A549 (cell line): ENCODE results near the gene INPP5A. TPM values are rescaled to one million over a fixed set of nuclear protein-coding genes. Genes with fewer than 3 reads are reported as not detected.

Source experiments
- ATAC-seq, 2 experiments: fragments of 200-7000 bp in 1 of 2; fragments of >200 bp in 1 of 2; cut with Nextera tagmentation in 1 of 2; cut with Tn5 transposase in 1 of 2; 3 replicates each; pipeline versions ENCODE4 v1.8.0 to v1.9.1; 2018 to 2020; ENCODE audit warnings: mild to moderate bottlenecking in 1 of 2, moderate library complexity in 1 of 2
- CTCF ChIA-PET: fragments of 300-600 bp; sonication (Branson Sonifier 250); formaldehyde crosslinking; extraction: SDS; loops from one replicate; lab custom pipeline; 2021; ENCODE audit warnings: antibody characterized with exemption, inconsistent platforms; lab: Yijun Ruan, JAX
- POLR2A ChIA-PET: fragments of 350-600 bp; formaldehyde crosslinking; extraction: SDS; loops from one replicate; lab custom pipeline; 2021; ENCODE audit warnings: antibody characterized with exemption, inconsistent platforms; lab: Yijun Ruan, JAX
- DNase-seq, 2 experiments: peaks; one replicate each; pipeline versions ENCODE4 v3.0.0 to v3.0.0-alpha.2; 2011 to 2016; ENCODE audit warnings: low read depth in 1 of 2, low spot score in 1 of 2
- FAIRE-seq: peaks from 2 replicates; lab custom pipeline; 2011; peaks lifted over from hg19 to GRCh38; lab: Jason Lieb, UNC
- H3K27ac ChIP-seq, 2 experiments: fragments of >200 bp; sonication (Bioruptor Twin); formaldehyde crosslinking; 3 replicates each; pipeline ENCODE4 v1.5.1; 2016 to 2017
- H3K4me1 ChIP-seq: fragments of >200 bp; sonication (Bioruptor Twin); formaldehyde crosslinking; 3 replicates; pipeline ENCODE4 v1.6.1; 2016
- H3K4me2 ChIP-seq: fragments of >200 bp; sonication (Bioruptor Twin); formaldehyde crosslinking; 3 replicates; pipeline ENCODE4 v1.6.1; 2016
- H3K4me3 ChIP-seq: fragments of >200 bp; sonication (Bioruptor Twin); formaldehyde crosslinking; 3 replicates; pipeline ENCODE4 v1.5.1; 2016
- H3K9me3 ChIP-seq: fragments of >200 bp; sonication (Bioruptor Twin); formaldehyde crosslinking; 3 replicates; pipeline ENCODE4 v1.6.1; 2016
- BHLHE40 ChIP-seq: IDR thresholded peaks from 2 replicates; pipeline ENCODE4 v1.6.1; 2012; ENCODE audit warnings: low read depth, low read length, inconsistent platforms
- CBX2 ChIP-seq: fragments of 200-600 bp; sonication (generic); IDR thresholded peaks from 2 replicates; pipeline ENCODE4 v1.6.1; 2016; ENCODE audit warnings: low read depth, mild to moderate bottlenecking, borderline replicate concordance
- CHD4 ChIP-seq: fragments of 200-600 bp; sonication (generic); IDR thresholded peaks from 2 replicates; pipeline ENCODE4 v1.6.1; 2016; ENCODE audit warnings: antibody characterized with exemption, mild to moderate bottlenecking, borderline replicate concordance
- EP300 ChIP-seq, 2 experiments: fragments of >200 bp; sonication (Bioruptor Twin); formaldehyde crosslinking; IDR thresholded peaks; 2 replicates in 1 of 2; 3 replicates in 1 of 2; pipeline ENCODE4 v1.6.1; 2016 to 2017
- FOSB ChIP-seq: fragments of 250-450 bp; sonication (Bioruptor Pico); IDR thresholded peaks from 2 replicates; pipeline ENCODE4 v1.5.0; 2020; ENCODE audit warnings: mild to moderate bottlenecking, moderate library complexity
- FOSL2 ChIP-seq, 2 experiments: fragments of 450-650 bp in 1 of 2; fragments of >200 bp in 1 of 2; sonication (Bioruptor Twin) in 1 of 2; formaldehyde crosslinking; IDR thresholded peaks; 2 replicates each; pipeline versions ENCODE4 v1.5.0 to v1.6.1; 2016 to 2020; ENCODE audit warnings: mild to moderate bottlenecking in 1 of 2, moderate library complexity in 1 of 2
- FOXS1 ChIP-seq: fragments of 250-450 bp; sonication (Bioruptor Pico); IDR thresholded peaks from 2 replicates; pipeline ENCODE4 v1.5.0; 2020; ENCODE audit warnings: mild to moderate bottlenecking, moderate library complexity
- HDAC2 ChIP-seq: fragments of 200-600 bp; sonication (generic); IDR thresholded peaks from 2 replicates; pipeline ENCODE4 v1.6.1; 2016
- HOXB13 ChIP-seq: fragments of 250-450 bp; sonication (Bioruptor Pico); IDR thresholded peaks from 2 replicates; pipeline ENCODE4 v1.5.0; 2020; ENCODE audit warnings: low read depth, mild to moderate bottlenecking, moderate library complexity
- KDM5A ChIP-seq: fragments of 200-600 bp; sonication (generic); IDR thresholded peaks from 2 replicates; pipeline ENCODE4 v1.6.1; 2016; ENCODE audit warnings: antibody characterized with exemption, mild to moderate bottlenecking
- MAZ ChIP-seq: fragments of 150-350 bp; IDR thresholded peaks from 2 replicates; pipeline ENCODE4 v1.6.1; 2014; ENCODE audit warnings: antibody characterized with exemption, low read depth, low read length, borderline replicate concordance
- MYC ChIP-seq: IDR thresholded peaks from 2 replicates; pipeline ENCODE4 v1.6.1; 2012; ENCODE audit warnings: mild to moderate bottlenecking, inconsistent platforms, low read length, improper control_type of control experiment, borderline replicate concordance
- PHF8 ChIP-seq: fragments of 200-600 bp; sonication (generic); IDR thresholded peaks from 2 replicates; pipeline ENCODE4 v1.6.1; 2016; ENCODE audit warnings: low read depth, mild to moderate bottlenecking, antibody characterized with exemption, moderate library complexity, borderline replicate concordance
- POLR2A ChIP-seq: IDR thresholded peaks from 2 replicates; pipeline ENCODE4 v1.6.1; 2012; ENCODE audit warnings: mild to moderate bottlenecking, low read length
- POLR2AphosphoS2 ChIP-seq: conservative IDR thresholded peaks from 2 replicates; pipeline ENCODE4 v1.6.1; 2012; ENCODE audit warnings: low read length, improper control_type of control experiment, inconsistent platforms
- RAD21 ChIP-seq, 2 experiments: fragments of >200 bp in 1 of 2; sonication (Bioruptor Twin) in 1 of 2; formaldehyde crosslinking in 1 of 2; IDR thresholded peaks in 1 of 2; conservative IDR thresholded peaks in 1 of 2; 2 replicates in 1 of 2; 3 replicates in 1 of 2; pipeline ENCODE4 v1.6.1; 2012 to 2018; ENCODE audit warnings: inconsistent platforms in 1 of 2
- RCOR1 ChIP-seq: fragments of 150-350 bp; IDR thresholded peaks from 2 replicates; pipeline ENCODE4 v1.6.1; 2014; ENCODE audit warnings: antibody characterized with exemption, low read length, low read depth
- RFX5 ChIP-seq: fragments of 450-650 bp; IDR thresholded peaks from 2 replicates; pipeline ENCODE4 v1.7.1; 2014; ENCODE audit warnings: antibody characterized with exemption, mild to moderate bottlenecking, moderate library complexity
- RNF2 ChIP-seq: fragments of 200-600 bp; sonication (generic); IDR thresholded peaks from 2 replicates; pipeline ENCODE4 v1.6.1; 2016; ENCODE audit warnings: low read depth, mild to moderate bottlenecking, antibody characterized with exemption, moderate library complexity, borderline replicate concordance
- SMC3 ChIP-seq: fragments of >200 bp; sonication (Bioruptor Twin); formaldehyde crosslinking; IDR thresholded peaks from 3 replicates; pipeline ENCODE4 v1.6.1; 2018; ENCODE audit warnings: inconsistent platforms
- SREBF2 ChIP-seq: fragments of 450-650 bp; IDR thresholded peaks from 2 replicates; pipeline ENCODE4 v1.6.1; 2014; ENCODE audit warnings: mild to moderate bottlenecking, moderate library complexity
- ZFP36 ChIP-seq: fragments of 450-650 bp; IDR thresholded peaks from 2 replicates; pipeline ENCODE4 v1.6.1; 2014; ENCODE audit warnings: borderline replicate concordance; ENCODE audit not compliant: partially characterized antibody
- ZSCAN20 ChIP-seq: fragments of 250-450 bp; sonication (Bioruptor Pico); IDR thresholded peaks from 2 replicates; pipeline ENCODE4 v1.8.0; 2022; ENCODE audit warnings: mild to moderate bottlenecking, moderate library complexity
- whole genome bisulfite sequencing: methylation state at CpG from one replicate; pipeline ENCODE4 v1.1.6; 2017; ENCODE audit errors: missing lambda C conversion rate; 5-methylcytosine and 5-hydroxymethylcytosine counted together
- polyA plus RNA-seq, 4 experiments: library from polyadenylated mRNA; depleted of rRNA in 3 of 4; stranded (reverse); fragments of >200 nt; fragmentation: RNase III in 1 of 4; extraction: RNeasy Plus Mini Kit Qiagen cat#74134 plus additional on column Dnase treatment in 1 of 4; gene quantifications; 2 replicates in 3 of 4; 3 replicates in 1 of 4; pipeline ENCODE4 v1.2.3, GENCODE V29; 2011 to 2017
- TF ChIP-seq, protein P1 (sequence below): IDR thresholded peaks from 2 replicates; pipeline ENCODE4 v1.6.1; 2012
- TF ChIP-seq, protein P2 (sequence below): fragments of >200 bp; sonication (Bioruptor Twin); formaldehyde crosslinking; IDR thresholded peaks from 3 replicates; pipeline ENCODE4 v1.5.1; 2016
- TF ChIP-seq, protein P3 (sequence below): fragments of 150-350 bp; IDR thresholded peaks from 2 replicates; pipeline ENCODE4 v1.6.1; 2014; ENCODE audit warnings: low read depth, mild to moderate bottlenecking, low read length
- TF ChIP-seq, protein P4 (sequence below): fragments of 250-450 bp; sonication (Bioruptor Pico); IDR thresholded peaks from 2 replicates; pipeline ENCODE4 v1.5.0; 2020; ENCODE audit warnings: low read depth, mild to moderate bottlenecking, moderate library complexity
- TF ChIP-seq, protein P5 (sequence below): fragments of >200 bp; sonication (Bioruptor Twin); formaldehyde crosslinking; IDR thresholded peaks from 2 replicates; pipeline ENCODE4 v1.6.1; 2016

Gene INPP5A
- polyA plus RNA-seq, 2 of the 4 experiments (the other 2 are of a cell fraction): 13.7 to 15.1 TPM

DNA sequence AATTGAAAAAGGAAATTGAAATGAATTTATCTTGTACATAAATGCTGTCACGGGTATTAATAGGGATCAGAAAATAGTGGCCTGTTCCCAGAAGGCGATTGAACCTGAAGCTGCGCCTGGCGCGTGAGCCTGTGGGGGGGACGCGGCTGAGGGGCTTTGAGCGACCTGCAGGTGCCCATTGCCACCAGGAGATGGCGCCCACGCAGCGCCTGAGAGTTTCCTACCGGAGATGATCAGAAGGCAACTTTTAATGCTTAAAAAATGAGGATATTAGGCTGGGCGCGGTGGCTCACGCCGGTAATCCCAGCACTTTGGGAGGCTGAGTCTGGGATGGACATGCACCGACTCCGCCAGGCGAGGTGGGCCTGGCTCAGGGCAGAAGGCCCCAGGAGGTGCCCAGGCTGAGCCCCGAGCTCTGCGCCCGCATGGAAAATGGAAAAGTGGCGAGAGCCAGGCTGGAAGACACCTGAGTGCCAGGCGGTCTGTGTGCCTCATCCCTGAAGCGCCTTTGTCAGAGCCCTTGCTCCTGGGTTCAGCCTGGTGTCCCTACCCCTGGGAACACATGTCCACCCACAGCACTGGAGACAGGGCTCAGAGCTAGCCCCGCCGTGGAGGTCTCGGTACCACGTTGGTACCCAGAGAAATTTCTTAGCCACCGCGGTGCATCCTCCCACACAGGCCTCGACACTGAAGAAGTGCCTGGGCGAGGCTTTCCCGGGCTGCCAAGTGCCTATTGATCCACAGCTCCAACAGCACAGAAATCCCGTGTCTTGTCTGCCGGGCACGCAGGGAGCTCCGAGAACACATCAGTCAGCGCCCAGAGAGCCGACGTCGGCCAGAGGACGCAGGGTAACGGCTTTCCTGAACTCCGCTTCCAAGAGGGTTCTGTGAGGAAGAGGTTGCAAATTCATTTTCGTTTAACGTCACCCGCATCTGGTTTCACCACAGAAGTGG, 117.4 kb downstream of the INPP5A start (continued):
- peak; percentile 94 to 97 for TF ChIP-seq RAD21 (conservative IDR thresholded peaks at IDR 0.05 in 1 of 2, IDR thresholded peaks at IDR 0.05 in 1 of 2)

DNA sequence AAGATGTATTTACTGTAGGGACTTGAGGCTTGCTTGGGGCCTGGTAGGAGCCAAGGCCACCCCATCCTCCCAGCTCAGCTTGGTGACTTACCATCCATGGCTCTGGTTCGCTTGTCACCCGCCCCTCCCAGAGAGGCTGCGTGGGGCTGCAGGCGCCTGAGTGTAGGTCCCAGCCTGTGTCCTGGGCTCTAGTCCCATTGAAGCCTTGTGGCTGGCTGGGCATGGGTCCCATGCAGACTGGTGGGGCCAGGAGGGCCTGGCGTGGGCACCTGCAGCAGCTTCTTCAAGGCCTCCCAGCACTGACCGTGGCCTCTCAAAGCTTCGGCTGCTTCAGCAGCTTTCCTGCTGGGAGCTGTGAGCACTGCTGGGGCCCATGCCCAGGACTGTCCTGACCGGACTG, 118.1 kb downstream of the INPP5A start:
- FAIRE-seq (no peak), DNase-seq (no peak), ATAC-seq (no peak)
- CTCF ChIA-PET: interaction anchor here (0.8 to 6.2 kb wide), 32 partner anchors 10 to 468 kb away, joined by 3 to 61 read pairs (median 4); partner anchors contain the start of gene CFAP46
- Histone ChIP-seq H3K4me3 (no peak overlapping the region), H3K27ac (no peak overlapping the region), H3K4me2 (no peak overlapping the region), H3K4me1 (no peaks in the 10 kb centered on the region), H3K9me3 (no peaks in the 10 kb centered on the region)
- TF ChIP-seq HDAC2 (no peak), POLR2AphosphoS2 (no peak), HOXB13 (CRISPR knock-in tag) (no peak), POLR2A (no peak), CBX2 (no peak), SMC3 (no peak), KDM5A (no peak), FOSL2 (IDR thresholded peaks at IDR 0.05) (no peak), FOSL2 (CRISPR knock-in tag; IDR thresholded peaks at IDR 0.05) (no peak), SREBF2 (no peak), PHF8 (no peak), EP300 (IDR thresholded peaks at IDR 0.05) (no peak), ZSCAN20 (CRISPR knock-in tag) (no peak), FOXS1 (no peak), FOSB (CRISPR knock-in tag) (no peak), ZFP36 (no peak)
- TF ChIP-seq, protein P1, sequence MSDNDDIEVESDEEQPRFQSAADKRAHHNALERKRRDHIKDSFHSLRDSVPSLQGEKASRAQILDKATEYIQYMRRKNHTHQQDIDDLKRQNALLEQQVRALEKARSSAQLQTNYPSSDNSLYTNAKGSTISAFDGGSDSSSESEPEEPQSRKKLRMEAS: no peak
- TF ChIP-seq, protein P2, sequence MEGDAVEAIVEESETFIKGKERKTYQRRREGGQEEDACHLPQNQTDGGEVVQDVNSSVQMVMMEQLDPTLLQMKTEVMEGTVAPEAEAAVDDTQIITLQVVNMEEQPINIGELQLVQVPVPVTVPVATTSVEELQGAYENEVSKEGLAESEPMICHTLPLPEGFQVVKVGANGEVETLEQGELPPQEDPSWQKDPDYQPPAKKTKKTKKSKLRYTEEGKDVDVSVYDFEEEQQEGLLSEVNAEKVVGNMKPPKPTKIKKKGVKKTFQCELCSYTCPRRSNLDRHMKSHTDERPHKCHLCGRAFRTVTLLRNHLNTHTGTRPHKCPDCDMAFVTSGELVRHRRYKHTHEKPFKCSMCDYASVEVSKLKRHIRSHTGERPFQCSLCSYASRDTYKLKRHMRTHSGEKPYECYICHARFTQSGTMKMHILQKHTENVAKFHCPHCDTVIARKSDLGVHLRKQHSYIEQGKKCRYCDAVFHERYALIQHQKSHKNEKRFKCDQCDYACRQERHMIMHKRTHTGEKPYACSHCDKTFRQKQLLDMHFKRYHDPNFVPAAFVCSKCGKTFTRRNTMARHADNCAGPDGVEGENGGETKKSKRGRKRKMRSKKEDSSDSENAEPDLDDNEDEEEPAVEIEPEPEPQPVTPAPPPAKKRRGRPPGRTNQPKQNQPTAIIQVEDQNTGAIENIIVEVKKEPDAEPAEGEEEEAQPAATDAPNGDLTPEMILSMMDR: no peak
- TF ChIP-seq, protein P3, sequence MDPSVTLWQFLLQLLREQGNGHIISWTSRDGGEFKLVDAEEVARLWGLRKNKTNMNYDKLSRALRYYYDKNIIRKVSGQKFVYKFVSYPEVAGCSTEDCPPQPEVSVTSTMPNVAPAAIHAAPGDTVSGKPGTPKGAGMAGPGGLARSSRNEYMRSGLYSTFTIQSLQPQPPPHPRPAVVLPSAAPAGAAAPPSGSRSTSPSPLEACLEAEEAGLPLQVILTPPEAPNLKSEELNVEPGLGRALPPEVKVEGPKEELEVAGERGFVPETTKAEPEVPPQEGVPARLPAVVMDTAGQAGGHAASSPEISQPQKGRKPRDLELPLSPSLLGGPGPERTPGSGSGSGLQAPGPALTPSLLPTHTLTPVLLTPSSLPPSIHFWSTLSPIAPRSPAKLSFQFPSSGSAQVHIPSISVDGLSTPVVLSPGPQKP: no peak
- 81% methylated on average over 5 of the region's 8 CpGs for WGBS
- POLR2A ChIA-PET: no interaction called here

DNA sequence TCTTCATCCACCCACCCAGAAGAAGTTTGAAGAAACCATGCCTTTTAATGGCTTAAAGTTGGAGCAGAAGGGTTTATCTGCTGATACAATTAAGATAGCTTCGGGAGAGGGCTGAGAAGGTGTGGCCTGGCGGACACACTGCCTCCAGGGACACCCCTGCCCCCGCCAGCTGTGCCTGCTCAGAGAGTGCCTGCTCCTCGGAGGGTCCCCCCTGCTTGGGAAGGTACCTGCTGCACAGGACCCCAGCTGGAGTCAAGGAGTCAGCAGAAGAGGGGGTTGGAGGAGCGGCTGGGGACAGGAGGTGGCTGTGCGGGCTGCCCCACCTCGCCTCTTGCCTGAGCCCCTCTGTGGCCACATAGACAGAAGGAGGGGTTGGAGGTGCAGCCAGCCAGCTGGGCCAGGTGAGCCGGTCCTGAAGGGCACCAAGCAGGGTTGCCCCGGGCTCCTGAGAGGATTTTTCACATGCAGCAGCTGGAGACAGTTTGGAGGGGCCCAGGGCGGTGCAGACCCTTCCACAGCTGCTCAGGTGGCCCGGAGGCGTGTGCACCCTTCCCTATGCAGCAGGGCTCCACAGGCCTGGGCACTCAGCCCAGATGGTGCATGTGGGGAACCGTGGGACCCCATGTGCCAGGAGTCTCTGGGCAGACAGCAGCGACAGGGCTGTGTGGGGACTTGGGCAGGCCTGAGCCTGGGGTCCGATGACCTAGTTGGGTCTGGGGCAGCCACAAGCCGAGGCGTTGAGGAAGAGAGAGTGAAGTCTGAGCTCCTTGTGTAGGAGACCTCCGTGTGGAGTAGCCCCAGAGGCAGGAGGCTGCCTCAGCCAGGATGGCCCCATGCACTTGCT, 118.9 kb downstream of the INPP5A start:
- Histone ChIP-seq H3K4me2 (no peak overlapping the region), H3K27ac (no peak overlapping the region)
- ATAC-seq (no peak), DNase-seq (no peak)
- TF ChIP-seq, protein P4, sequence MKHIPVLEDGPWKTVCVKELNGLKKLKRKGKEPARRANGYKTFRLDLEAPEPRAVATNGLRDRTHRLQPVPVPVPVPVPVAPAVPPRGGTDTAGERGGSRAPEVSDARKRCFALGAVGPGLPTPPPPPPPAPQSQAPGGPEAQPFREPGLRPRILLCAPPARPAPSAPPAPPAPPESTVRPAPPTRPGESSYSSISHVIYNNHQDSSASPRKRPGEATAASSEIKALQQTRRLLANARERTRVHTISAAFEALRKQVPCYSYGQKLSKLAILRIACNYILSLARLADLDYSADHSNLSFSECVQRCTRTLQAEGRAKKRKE (CRISPR knock-in tag): no peak
- TF ChIP-seq PHF8 (no peak), CBX2 (no peak), MYC (no peak), RNF2 (no peak), FOSB (CRISPR knock-in tag) (no peak), MAZ (no peak), RFX5 (no peak), CHD4 (no peak), RCOR1 (no peak), BHLHE40 (no peak)
- TF ChIP-seq, protein P5, sequence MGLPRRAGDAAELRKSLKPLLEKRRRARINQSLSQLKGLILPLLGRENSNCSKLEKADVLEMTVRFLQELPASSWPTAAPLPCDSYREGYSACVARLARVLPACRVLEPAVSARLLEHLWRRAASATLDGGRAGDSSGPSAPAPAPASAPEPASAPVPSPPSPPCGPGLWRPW: no peak
- TF ChIP-seq, all 56 proteins: peak for 0
- Histone ChIP-seq H3K4me3 (no peak overlapping the region), H3K9me3 (no peaks in the 10 kb centered on the region), H3K4me1 (no peaks in the 10 kb centered on the region)
- POLR2A ChIA-PET: no interaction called here
- 76% methylated on average over 14 of the region's 18 CpGs for WGBS
- CTCF ChIA-PET: interaction anchor here (0.6 to 6.2 kb wide), 16 partner anchors 9 to 468 kb away, joined by 3 to 61 read pairs (median 12); no protein-coding TSS in a partner anchor
- no peak for FAIRE-seq
